Right lobe of liver (tissue), 4 donors: Measurements from ENCODE around the gene POLR2H.

Experiments used
- CTCF ChIP-seq, 4 donors: fragments of 200-600 bp in 3 of 4; fragments of 450-650 bp in 1 of 4; IDR thresholded peaks; one replicate each; pipeline versions ENCODE4 v1.5.1 to v1.8.0; 2016 to 2022; ENCODE audit warnings: antibody characterized with exemption in 4 of 4, mild to moderate bottlenecking in 2 of 4
- POLR2A ChIP-seq: fragments of 450-650 bp; IDR thresholded peaks from one replicate; pipeline ENCODE4 v1.6.1; 2017; ENCODE audit warnings: antibody characterized with exemption, mild to moderate bottlenecking
- donor health status: DM: no; HTN: no; CAD: no.
- donor health status: DM: no; HTN: no; CAD: no.
- donor health status: DM: no; HTN: yes; CAD: no.

DNA sequence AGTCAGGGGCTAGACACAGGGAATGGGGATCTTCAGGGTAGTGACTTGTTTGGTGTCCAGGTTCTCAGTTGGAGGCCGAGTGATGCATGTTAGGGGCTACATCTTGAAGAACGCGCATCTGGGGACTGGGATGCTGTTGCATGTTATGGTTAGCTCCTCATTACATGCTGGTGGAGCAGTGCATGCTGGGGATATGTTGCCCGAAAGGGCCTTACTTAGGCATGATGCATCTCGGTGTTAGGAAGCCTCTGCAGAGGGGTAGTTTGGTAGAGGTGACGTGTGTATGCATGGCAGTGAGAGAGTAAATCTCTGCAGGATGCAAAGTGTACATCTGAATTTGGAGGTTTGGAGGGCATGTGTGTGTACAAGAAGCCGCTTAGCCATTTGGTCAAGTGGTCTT lies 44.7 kb upstream of the POLR2H start:
- TF ChIP-seq POLR2A (no peak), CTCF (IDR thresholded peaks at IDR 0.05) (no peak)
